ENCODE data around the gene OPCML.

The OPCML gene

GRCh38 chr11:133034929-133035328 is 497.4 kb downstream of the OPCML start:
- no peak for DNase-seq (ENCODE audit: low spot score)

GRCh38 chr11:133029107-133029506 is 503.2 kb downstream of the OPCML start:
- DNase-seq (ENCODE audit: low spot score), result no peak

- no peak for DNase-seq (ENCODE audit: low spot score)
Observed at GRCh38 chr11:133026952-133027351, 505.3 kb downstream of the OPCML start.

GRCh38 chr11:133024301-133024700 is 508.0 kb downstream of the OPCML start:
- DNase-seq (ENCODE audit: low spot score), result no peak

- DNase-seq (ENCODE audit: low spot score), result no peak
Observed at GRCh38 chr11:133023232-133023631, 509.1 kb downstream of the OPCML start.

GRCh38 chr11:133021553-133021952 is 510.7 kb downstream of the OPCML start:
- DNase-seq (ENCODE audit: low spot score), result no peak

- no peak for DNase-seq (ENCODE audit: low spot score)
Observed at GRCh38 chr11:133020372-133020714, 512.0 kb downstream of the OPCML start.

GRCh38 chr11:133019545-133020371 is 512.5 kb downstream of the OPCML start:
- no peak for DNase-seq (ENCODE audit: low spot score)

GRCh38 chr11:133015457-133015856 is 516.8 kb downstream of the OPCML start:
- DNase-seq (ENCODE audit: low spot score), result no peak

- DNase-seq (ENCODE audit: low spot score), result no peak
Observed at GRCh38 chr11:133014337-133014736, 518.0 kb downstream of the OPCML start.

- no peak for DNase-seq (ENCODE audit: low spot score)
Observed at GRCh38 chr11:133012803-133013202, 519.5 kb downstream of the OPCML start.

GRCh38 chr11:133011604-133012003 is 520.7 kb downstream of the OPCML start:
- no peak for DNase-seq (ENCODE audit: low spot score)

GRCh38 chr11:133007027-133007584 is 525.2 kb downstream of the OPCML start:
- no peak for DNase-seq (ENCODE audit: low spot score)

- no peak for DNase-seq (ENCODE audit: low spot score)
Observed at GRCh38 chr11:133004369-133004768, 527.9 kb downstream of the OPCML start.

- DNase-seq (ENCODE audit: low spot score), result no peak
Observed at GRCh38 chr11:132999516-132999915, 532.8 kb downstream of the OPCML start.

- no peak for DNase-seq (ENCODE audit: low spot score)
Observed at GRCh38 chr11:132999031-132999430, 533.3 kb downstream of the OPCML start.

GRCh38 chr11:132997396-132997795 is 534.9 kb downstream of the OPCML start:
- DNase-seq (ENCODE audit: low spot score), result no peak

GRCh38 chr11:132994966-132995365 is 537.3 kb downstream of the OPCML start:
- DNase-seq (ENCODE audit: low spot score), result no peak

- DNase-seq (ENCODE audit: low spot score), result no peak
Observed at GRCh38 chr11:132993991-132994502, 538.3 kb downstream of the OPCML start.

GRCh38 chr11:132992838-132993631 is 539.3 kb downstream of the OPCML start:
- no peak for DNase-seq (ENCODE audit: low spot score)

GRCh38 chr11:132988411-132988810 is 543.9 kb downstream of the OPCML start:
- no peak for DNase-seq (ENCODE audit: low spot score)

- DNase-seq (ENCODE audit: low spot score), result no peak
Observed at GRCh38 chr11:132987936-132988335, 544.4 kb downstream of the OPCML start.

- no peak for DNase-seq (ENCODE audit: low spot score)
Observed at GRCh38 chr11:132983641-132983978, 548.7 kb downstream of the OPCML start.
